Activated T-cell treated with anti-CD3 and anti-CD28 coated beads for 24 hours (primary cell): Measurements from ENCODE around the gene OR10J1.
"Not testable (repeated sequence)": the region's sequence is repeated elsewhere in the genome, so short reads cannot be mapped to it uniquely, and the experiment has no call there.

Experiments
- DNase-seq: peaks from one replicate; pipeline ENCODE4 v3.0.0-alpha.2; 2020; ENCODE audit warnings: low read depth

The OR10J1 gene, protein sequence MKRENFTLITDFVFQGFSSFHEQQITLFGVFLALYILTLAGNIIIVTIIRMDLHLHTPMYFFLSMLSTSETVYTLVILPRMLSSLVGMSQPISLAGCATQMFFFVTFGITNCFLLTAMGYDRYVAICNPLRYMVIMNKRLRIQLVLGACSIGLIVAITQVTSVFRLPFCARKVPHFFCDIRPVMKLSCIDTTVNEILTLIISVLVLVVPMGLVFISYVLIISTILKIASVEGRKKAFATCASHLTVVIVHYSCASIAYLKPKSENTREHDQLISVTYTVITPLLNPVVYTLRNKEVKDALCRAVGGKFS

DNA sequence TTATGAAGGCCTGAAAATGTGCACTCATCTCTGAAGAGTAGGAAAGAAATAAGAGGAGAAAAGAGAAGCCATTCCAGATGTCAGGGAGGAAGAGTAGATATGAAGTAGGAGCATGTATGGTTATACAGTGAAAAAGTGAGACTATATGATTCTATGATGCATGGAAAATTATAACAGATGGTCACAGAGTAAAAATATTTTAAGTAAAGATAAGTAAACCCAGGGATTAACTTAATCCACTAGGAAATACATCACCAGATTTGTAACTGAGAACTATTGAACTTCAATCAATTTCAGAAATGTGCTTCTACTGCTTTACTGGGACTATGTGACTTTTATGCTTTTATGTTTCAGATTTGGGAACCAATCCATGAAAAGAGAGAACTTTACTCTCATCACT, at the start of gene OR10J1:
Gene OR10J1 (plus strand): TSS at position 301 of the 400 bp plus-strand sequence. CDS start 70 bp downstream, at position 371.
- no peak for DNase-seq

DNA sequence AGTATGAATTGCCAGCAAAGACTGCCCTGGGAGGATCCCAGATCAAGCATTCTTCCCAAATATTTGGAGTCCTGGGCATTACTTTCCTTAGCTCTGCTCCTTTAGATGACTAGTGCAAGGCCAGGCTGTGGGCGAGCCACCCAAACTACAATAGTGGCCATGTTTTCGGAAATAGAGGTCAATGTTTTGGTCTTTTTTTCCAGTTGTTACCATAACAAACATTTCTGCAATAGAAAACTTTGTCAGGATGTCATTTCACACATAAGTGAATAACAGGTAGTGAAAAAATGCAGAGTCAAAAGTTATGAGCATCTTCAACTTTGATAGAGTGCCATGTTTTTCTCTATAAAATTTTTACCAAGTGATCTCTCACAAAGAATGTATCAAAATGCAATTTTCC, 32.7 kb upstream of the OR10J1 start:
- DNase-seq, result no peak

DNA sequence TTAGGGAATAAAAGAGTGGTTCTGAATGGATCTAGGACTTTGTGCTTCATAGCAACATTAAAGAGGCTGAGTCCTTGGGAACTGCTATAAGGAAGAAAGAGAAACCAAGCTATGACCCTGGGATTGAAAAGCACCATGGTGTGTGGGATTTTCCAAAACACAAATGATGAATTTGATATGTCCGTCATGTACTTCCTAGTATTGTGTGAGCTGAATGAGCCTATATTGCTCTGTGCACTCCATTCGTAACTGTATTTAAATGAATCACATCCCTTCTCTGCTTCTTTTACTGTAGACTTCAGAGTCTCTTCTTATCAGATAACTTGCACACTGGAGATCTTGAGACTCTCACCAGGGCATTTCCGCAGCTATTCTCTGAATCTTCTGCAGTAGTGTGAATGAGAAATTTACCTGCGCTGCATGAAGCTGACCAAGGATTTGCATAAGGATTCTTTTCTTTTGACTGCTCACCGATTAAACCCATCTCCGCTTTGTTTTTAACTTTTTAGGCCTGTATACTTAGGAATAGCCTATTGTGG, 30.6 kb upstream of the OR10J1 start:
- no peak for DNase-seq

DNA sequence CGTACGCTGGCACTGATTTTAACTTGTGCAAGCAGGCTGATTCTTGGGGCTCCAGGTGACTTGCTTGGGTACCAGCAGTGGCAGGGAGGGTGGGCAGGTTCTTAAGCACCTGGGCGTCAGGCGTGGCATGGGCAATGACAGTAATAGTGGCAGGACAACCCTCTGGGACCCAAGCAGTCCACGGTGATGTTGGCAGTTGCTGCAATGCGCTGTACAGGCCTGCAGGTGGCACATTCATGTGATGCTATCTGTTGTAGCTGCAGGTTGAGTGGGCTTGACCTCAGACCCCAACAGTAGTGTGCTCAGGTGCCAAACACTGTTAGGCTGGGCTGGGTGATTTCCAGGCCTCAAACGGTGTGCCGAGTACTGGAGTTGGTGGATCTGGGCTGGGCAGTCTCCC, 17.7 kb upstream of the OR10J1 start:
- DNase-seq, result no peak

DNA sequence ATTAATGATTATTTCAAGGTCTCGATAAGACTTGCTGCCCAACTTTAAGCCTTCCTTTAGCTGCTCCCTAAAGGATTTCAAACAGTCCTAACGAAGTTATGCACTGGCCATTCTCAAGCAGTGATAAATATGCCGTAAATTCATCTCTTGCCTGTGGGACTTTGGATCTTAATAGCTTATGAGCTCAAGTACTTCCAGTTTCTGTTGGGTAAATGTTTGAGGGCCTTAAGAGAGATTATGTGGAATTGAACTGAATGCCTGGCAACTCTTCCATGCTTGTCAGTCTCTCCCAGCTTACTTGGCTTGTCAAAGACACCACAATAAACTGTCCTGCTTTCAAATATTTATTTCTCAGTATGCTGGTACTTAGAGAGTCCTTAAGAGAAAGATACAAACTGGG, 11.0 kb upstream of the OR10J1 start:
- no peak for DNase-seq

DNA sequence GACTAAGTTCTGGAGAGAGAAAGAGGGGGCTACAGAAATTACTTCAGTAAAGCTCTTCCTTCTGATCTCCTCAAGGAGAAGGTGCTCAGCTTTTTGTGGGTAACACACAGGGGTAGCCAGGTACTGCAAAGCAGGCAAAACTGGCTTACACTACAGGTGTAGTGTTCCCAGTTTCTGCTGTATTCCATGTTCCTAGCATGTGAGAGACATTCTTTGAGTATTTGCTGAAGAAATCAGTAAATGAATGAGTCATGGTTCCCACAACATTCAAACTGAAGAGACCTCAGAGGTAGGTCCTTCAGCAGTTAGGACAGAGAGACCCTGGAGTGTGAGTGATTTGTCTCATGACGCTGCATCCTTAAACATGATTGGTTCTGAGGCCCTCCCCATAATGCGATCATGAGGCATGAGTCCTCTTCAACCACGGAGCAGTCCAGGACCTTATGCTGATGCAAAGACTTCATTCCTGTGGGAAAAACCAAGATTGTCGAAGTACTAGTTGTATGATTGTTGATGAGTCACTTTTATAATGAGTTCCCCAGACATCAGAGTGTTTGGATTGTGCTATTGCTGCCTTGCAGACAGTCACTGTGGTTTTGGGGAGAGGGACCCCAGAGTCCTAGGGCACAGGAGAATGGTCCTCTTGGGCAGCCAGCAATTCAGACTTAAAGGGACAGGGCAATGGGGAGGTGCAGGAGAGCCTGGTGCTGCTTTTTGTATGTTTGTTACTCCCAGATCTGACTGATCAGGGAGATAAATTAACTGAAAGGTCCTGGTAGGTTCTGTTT, 10.3 kb upstream of the OR10J1 start:
- DNase-seq, result no peak

DNA sequence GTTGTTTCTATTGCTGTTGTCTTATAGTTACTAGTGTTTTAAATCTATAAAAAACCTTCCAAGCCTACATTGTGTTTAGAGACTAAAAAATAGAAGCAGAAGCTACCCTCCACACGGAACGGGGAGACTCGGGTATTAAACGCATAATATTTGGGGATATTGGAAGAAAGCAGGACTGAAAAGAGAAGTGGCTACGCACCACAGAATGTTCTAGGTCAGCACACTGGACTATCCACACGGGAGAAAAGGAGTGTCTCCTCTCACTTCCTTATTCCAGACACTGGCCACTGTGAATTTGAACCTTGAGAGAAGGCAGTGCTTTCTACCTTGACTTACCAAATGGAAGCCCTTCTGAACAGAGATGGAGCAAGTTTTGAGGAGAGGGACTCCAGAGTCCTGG, 8.5 kb upstream of the OR10J1 start:
- no peak for DNase-seq

DNA sequence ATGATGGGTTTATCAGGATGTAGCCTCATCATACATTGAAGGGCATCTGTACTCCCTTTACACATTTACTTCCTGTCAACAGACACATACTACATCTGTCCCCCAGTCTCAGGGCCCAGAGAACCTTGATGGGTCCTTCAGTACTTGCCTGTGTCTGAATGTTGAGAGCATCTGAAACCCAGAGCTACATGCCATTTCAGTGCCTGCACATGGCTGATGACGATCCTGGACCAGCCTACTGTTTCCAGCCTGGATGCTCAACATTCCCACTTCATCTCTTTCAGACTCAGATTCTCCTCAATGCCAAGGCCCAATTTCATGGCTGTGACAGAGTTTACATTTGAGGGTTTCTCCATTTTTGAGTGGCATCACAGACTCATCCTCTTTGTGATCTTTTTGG, 7.6 kb upstream of the OR10J1 start, which contains the start of gene OR10J4:
Gene OR10J4 (plus strand): TSS at position 301 of the 400 bp plus-strand sequence.
- DNase-seq, result no peak

DNA sequence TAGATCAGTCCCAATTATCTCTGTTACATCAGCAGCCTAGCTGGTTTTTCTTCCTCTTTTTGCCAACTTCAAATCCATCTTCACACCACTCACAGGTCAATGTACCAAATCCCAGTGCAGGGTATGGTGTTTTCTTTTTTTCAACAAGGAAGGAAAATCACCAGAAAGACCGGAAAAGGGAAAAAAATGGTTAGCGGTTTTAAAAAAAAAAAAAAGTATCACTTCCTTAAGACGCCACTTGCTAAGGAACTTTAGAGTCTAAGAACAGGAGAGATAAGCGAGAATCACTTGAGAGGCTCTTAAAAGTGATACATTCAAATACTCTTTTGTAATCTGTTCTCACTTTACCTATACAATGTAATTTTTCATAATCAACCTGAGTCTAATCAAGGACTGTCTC, 3.1 kb upstream of the OR10J1 start:
- DNase-seq, result no peak

DNA sequence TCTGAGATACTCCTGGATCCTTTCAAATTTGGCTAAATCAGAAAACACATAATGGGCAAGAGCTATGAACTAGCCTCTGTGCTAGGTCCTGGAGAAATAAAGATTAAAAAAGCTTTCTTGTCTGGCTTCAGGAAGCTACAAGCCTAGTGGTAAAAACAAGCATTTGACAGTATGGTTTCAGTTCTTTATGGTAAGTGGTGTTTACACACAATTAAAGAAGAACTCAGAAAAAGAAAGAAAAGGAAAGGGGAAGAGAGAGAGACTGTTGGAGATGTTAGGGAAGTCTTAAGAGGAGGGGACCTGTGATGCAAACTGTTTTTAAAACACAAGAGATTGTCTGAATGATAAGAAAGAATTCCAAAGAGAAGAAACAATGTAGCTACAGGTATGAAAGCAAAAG, 1.8 kb downstream of the OR10J1 start:
- DNase-seq, result no peak

DNA sequence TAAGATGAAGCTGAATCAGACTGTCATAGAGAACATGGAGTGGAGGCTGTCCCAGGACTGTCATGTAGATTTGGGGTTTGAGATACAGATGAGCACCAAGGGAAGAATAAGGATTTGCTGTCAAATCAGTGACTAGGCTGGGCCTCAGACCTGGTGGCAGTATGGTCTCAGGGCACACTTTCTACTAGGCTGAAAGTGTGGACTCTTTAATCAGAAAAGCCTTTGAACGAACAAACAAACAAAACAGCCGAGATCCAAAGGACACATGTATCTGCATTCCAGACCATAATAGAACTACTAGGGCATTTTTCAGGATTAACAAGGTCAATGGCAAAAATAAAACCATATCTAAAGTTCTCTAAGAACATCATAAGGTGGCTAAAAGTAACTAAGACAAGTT, 2.9 kb downstream of the OR10J1 start:
- no peak for DNase-seq

DNA sequence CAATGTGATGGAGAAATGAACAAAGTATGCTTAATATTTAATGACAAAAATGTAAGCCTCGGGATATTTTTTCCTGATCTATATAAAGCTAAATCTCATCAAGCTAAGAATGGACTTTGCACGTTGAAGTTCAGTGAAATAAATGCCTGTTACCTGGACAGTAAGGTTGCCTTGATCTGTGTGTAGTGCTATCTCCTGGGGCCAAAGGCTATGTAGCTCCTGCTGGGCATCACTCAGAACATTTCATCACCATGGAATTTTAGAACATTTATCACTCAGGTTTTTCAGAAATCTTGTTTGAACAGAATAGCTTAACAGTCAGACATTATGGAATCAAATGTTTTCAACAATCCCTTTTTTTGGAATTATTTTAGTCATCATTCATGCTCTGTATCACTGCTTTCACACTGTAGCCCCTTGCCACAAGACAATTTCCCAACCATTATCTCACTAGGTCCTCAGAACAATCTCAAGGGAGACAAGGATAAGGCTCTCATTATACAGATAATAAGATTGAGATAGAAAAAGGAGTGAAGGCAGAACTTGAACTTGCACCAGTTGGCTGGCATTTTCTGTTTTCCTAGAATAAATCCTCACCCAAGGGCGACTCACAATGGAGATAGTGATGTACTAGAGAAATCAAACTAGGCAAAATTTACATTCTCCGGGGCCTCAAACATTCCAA, 3.7 kb downstream of the OR10J1 start:
- no peak for DNase-seq

DNA sequence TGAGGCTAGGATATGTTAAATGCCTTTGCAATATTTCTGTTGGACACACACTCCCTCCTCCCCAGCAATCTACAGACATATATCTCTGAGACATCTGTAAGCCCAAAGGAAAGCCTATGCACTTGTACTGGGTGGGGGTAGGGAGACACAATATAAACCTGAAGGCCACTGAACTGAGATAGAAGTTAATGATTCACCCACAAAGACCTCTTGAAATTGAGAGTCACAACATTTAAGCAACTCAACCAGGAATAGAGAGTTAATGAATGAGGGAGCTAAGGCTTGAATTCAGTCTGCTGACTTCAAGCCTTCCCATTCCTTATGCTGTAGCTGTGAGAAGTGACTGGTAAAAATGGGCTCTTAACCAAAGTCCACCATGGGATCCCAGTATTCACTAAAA, 5.0 kb downstream of the OR10J1 start:
- DNase-seq, result no peak

DNA sequence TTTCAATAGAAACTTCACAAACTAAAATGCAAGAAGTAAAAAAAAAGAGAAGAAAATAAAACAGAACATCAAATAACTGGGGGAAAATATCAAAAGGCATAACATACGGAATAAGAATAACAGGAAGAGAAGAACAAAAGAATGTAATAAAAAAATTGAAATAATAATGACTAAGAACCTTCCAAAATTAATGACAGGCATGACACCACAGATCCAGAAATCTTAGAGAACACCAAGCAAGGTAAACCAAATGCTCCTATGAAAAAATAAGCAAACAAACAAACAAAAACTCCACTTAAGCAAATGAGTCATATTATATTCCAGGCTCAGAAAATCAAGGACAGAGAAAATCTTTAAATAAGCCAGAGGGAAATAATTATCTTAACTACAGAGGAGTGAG, 8.7 kb downstream of the OR10J1 start:
- no peak for DNase-seq

DNA sequence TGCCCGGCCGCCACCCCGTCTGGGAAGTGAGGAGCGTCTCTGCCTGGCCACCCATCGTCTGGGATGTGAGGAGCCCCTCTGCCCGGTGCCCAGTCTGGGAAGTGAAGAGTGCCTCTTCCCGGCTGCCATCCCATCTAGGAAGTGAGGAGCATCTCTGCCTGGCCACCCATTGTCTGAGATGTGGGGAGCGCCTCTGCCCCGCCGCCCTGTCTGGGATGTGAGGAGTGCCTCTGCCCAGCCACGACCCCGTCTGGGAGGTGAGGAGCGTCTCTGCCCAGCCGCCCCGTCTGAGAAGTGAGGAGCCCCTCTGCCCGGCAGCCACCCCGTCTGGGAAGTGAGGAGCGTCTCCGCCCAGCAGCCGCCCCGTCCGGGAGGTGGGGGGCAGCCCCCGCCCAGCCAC, 10.1 kb downstream of the OR10J1 start:
- not testable (repeated sequence) for DNase-seq

DNA sequence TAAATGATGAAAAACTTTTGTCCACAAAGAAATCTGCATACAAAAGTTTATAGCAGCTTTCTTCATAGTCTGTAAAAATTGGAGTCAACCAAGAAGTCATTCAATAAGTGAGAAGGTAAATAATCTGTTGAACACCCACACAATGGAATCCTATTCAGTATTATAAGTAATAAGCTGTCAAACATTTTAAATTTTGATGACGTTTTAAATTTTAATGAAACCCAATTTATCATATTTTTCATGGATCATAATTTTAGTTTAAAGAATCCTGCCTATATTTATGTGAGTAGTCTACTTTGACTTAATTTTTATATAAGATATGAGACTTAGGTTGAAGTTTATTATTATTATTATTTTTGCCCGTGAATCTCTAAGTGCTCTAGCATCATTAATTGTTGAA, 20.0 kb downstream of the OR10J1 start:
- no peak for DNase-seq

DNA sequence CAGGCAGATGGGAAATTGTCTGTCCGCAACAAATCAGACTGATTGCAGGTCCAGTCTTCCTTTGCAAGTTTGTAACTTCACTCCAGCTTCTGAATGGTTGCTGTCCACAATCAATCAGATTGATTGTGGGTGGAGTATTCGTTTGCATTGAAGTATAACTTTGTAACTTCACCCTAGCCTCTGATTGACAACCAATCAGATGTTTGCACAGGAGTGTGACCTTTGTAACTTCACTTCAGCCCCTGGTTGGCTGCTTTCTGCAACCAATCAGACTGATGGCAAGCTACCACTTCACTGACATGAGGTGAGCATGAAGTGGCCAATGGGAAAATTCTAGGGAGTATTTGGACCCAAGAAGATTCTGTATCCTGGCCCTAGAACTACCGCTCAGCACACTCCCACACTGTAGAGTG, 25.7 kb downstream of the OR10J1 start:
- no peak for DNase-seq

DNA sequence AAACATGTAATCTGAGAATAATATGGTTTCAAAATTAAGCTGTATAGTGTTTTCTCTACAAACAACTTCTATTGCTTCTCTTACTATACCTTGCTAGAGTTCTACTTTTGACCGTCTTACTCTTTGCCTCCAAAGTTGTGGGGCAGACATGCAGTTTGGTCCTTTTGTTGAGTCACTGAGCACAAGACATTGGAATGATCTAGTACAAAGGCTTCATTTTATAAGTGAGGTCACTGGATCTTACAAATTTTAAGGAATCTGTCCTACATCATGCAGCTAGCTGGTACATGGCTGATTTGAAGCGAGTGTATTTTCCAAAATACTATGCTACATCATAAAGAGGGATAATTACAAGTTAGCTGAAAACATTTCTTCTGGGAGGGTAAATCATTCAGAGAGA, 28.8 kb downstream of the OR10J1 start:
- DNase-seq, result no peak

DNA sequence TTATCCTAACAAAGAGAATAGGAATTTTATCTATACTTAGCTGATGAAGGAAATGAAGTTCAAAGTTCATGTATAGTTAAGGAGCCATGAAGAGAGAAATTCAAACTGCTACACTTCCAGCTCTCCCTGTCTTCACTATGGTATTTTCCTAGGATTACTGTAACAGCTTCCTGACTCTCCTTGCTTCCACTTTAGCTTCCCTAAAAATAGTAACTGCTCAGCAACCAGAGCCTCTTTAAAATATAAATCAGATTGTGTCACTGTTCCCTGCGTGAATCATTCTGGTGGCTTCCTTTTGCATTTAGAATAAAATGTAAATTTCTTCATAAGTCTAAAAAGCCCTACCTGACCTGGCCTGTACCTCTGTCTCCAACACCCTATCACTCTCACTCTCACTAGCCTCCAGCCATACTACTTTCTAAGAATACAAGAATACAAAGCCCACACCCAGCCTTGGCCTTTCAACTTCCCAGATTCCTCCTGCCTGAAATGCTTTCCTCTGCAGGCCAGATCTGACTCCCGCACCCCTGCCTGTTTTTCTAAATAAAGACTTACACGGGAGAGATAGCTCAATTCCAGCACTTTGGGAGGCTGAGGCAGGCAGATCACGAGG, 30.5 kb downstream of the OR10J1 start:
- no peak for DNase-seq

DNA sequence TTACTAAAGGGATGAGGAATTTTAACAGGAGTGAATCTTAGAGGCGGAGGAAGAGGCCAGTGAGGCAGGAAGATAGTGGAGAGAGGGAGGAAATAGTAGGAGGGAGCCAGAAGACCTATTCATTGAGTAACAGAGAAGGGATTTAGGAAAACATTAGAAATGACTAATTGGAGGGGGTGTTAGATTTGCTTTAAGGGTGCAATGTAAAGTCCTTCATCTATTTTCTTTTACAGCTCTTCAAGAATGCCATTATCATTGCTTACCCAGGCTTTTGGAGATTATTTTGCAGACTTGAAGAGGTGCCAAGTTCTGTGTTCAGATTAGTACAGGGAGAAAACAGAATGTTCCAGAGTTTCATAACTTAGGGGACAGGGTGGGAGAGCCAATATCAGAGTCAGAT, 33.8 kb downstream of the OR10J1 start:
- DNase-seq, result no peak

DNA sequence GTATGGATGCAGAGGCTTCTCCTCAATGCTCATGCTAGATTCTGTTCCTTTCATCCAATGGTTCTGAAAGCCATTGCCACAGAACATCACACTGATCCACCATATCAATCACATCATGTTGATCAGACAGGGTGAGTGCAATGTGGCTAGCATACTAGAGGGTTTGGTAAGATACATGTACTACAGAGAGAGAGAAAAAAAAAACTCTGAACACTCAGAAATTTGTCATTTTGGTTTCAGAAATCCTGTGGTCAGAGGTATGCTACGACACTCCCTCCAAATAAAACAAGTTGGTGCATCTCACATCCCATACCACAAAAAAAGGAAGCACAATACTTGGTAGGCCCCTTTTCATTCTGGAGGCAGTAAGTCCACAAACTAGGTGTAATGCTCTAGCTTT, 35.4 kb downstream of the OR10J1 start:
- no peak for DNase-seq

DNA sequence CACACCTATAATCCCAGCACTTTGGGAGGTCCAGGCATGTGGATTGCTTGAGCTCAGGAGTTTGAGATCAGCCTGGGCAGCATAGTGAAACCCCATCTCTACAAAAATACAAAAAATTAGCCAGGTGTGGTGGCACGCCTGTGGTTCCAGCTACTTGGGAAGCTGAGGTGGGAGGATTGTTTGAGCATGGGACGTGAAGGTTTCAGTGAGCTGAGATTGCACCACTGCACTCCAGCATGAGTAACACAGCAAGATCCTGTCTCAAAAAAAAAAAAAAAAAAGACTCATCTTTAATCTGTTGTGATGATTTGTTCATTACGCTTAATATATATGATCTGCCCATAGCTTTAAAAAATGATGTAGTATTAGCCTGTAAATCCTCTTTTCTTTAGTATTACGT, 44.0 kb downstream of the OR10J1 start:
- DNase-seq, result no peak
